ENCODE measurements around the gene SLC27A5. TPM values are rescaled to one million over a fixed set of nuclear protein-coding genes. Genes with fewer than 3 reads are reported as not detected.

SLC27A5 gene
- total and polyA plus RNA-seq, 9 of the 15 experiments (the other 6 are each of a cell fraction or from before 2014, with no cell fraction given) = 42.2 to 318 (median 64.7) TPM

DNA sequence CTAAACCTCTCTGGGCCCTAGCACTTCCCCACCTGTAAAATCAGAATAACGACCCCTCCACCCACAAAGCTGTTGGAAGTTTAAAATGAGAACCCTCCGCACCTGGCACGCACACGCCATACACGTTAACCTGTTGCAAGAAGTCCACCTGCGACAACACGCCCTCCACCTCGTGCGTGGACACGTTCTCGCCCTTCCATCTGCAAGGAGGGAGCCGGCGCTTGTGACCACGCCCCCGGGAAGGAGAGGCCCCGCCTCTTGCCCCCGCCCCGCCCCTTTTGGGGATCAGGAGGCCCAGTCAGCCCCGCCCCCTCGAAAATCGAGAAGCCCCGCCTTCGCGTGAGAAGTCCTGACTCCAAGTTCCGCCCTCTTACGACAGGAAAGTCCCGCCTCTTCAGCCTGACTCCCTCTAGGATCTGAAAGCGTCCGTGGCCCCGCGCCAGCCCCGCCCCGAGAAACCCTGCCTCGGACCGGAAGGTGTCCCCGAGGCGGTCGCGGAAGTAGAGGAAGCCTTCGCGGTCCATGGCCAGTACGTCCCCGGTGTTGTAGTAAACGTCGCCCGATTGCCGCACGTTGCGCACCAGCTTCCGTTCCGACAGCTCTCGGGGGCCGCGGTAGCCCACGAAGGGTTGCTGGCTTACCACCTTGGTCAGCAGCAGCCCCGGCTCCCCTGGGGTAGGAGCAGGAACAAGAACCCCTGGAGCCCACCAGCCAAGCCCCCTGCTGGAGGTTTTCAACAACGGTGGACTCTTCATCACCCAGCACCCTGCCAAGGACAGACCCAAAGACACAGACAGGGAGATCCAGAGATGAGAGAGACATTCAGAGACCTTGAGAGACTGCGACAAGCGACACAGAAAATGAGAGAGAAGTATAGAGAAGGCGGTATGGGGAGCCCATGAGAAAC, 12.5 kb downstream of the SLC27A5 start (continued):
- TF ChIP-seq SMC3 (conservative IDR thresholded peaks at IDR 0.05; ENCODE audit: insufficient read depth, low read depth, low read length) = peak; percentile 38; the same call in 1 of the 2 replicates
- TF ChIP-seq RBFOX2 (IDR thresholded peaks at IDR 0.05; ENCODE audit: low read depth, low read length) = peak; percentile 88
- TF ChIP-seq ESRRA (IDR thresholded peaks at IDR 0.05; ENCODE audit: borderline replicate concordance, low read depth) = peak; percentile 91
- TF ChIP-seq CBX8 (IDR thresholded peaks at IDR 0.05; ENCODE audit: borderline replicate concordance, extremely low read depth, low read depth, low read length, poor library complexity, severe bottlenecking) = no peak
- TF ChIP-seq, protein P1, sequence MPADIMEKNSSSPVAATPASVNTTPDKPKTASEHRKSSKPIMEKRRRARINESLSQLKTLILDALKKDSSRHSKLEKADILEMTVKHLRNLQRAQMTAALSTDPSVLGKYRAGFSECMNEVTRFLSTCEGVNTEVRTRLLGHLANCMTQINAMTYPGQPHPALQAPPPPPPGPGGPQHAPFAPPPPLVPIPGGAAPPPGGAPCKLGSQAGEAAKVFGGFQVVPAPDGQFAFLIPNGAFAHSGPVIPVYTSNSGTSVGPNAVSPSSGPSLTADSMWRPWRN (IDR thresholded peaks at IDR 0.05; ENCODE audit: low read depth) = no peak
- TF ChIP-seq, protein P2, sequence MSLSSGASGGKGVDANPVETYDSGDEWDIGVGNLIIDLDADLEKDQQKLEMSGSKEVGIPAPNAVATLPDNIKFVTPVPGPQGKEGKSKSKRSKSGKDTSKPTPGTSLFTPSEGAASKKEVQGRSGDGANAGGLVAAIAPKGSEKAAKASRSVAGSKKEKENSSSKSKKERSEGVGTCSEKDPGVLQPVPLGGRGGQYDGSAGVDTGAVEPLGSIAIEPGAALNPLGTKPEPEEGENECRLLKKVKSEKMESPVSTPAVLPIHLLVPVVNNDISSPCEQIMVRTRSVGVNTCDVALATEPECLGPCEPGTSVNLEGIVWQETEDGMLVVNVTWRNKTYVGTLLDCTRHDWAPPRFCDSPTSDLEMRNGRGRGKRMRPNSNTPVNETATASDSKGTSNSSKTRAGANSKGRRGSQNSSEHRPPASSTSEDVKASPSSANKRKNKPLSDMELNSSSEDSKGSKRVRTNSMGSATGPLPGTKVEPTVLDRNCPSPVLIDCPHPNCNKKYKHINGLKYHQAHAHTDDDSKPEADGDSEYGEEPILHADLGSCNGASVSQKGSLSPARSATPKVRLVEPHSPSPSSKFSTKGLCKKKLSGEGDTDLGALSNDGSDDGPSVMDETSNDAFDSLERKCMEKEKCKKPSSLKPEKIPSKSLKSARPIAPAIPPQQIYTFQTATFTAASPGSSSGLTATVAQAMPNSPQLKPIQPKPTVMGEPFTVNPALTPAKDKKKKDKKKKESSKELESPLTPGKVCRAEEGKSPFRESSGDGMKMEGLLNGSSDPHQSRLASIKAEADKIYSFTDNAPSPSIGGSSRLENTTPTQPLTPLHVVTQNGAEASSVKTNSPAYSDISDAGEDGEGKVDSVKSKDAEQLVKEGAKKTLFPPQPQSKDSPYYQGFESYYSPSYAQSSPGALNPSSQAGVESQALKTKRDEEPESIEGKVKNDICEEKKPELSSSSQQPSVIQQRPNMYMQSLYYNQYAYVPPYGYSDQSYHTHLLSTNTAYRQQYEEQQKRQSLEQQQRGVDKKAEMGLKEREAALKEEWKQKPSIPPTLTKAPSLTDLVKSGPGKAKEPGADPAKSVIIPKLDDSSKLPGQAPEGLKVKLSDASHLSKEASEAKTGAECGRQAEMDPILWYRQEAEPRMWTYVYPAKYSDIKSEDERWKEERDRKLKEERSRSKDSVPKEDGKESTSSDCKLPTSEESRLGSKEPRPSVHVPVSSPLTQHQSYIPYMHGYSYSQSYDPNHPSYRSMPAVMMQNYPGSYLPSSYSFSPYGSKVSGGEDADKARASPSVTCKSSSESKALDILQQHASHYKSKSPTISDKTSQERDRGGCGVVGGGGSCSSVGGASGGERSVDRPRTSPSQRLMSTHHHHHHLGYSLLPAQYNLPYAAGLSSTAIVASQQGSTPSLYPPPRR (CRISPR knock-in tag; IDR thresholded peaks at IDR 0.05; ENCODE audit: borderline replicate concordance) = no peak
- TF ChIP-seq, protein P3, sequence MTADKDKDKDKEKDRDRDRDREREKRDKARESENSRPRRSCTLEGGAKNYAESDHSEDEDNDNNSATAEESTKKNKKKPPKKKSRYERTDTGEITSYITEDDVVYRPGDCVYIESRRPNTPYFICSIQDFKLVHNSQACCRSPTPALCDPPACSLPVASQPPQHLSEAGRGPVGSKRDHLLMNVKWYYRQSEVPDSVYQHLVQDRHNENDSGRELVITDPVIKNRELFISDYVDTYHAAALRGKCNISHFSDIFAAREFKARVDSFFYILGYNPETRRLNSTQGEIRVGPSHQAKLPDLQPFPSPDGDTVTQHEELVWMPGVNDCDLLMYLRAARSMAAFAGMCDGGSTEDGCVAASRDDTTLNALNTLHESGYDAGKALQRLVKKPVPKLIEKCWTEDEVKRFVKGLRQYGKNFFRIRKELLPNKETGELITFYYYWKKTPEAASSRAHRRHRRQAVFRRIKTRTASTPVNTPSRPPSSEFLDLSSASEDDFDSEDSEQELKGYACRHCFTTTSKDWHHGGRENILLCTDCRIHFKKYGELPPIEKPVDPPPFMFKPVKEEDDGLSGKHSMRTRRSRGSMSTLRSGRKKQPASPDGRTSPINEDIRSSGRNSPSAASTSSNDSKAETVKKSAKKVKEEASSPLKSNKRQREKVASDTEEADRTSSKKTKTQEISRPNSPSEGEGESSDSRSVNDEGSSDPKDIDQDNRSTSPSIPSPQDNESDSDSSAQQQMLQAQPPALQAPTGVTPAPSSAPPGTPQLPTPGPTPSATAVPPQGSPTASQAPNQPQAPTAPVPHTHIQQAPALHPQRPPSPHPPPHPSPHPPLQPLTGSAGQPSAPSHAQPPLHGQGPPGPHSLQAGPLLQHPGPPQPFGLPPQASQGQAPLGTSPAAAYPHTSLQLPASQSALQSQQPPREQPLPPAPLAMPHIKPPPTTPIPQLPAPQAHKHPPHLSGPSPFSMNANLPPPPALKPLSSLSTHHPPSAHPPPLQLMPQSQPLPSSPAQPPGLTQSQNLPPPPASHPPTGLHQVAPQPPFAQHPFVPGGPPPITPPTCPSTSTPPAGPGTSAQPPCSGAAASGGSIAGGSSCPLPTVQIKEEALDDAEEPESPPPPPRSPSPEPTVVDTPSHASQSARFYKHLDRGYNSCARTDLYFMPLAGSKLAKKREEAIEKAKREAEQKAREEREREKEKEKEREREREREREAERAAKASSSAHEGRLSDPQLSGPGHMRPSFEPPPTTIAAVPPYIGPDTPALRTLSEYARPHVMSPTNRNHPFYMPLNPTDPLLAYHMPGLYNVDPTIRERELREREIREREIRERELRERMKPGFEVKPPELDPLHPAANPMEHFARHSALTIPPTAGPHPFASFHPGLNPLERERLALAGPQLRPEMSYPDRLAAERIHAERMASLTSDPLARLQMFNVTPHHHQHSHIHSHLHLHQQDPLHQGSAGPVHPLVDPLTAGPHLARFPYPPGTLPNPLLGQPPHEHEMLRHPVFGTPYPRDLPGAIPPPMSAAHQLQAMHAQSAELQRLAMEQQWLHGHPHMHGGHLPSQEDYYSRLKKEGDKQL (CRISPR knock-in tag; IDR thresholded peaks at IDR 0.05; ENCODE audit: borderline replicate concordance) = no peak
- no peak for TF ChIP-seq ZNF778 (CRISPR knock-in tag; IDR thresholded peaks at IDR 0.05)
- no peak for TF ChIP-seq ZNF217 (CRISPR knock-in tag; IDR thresholded peaks at IDR 0.05)
- TF ChIP-seq HLTF (IDR thresholded peaks at IDR 0.05) = no peak

Data from K562 (cell line).